Hepatocyte (in vitro differentiated cells): ENCODE measurements around the gene ZNF579.

Source experiments
- EZH2phosphoT487 ChIP-seq: fragments of 200-600 bp; sonication (generic); IDR thresholded peaks from one replicate; pipeline ENCODE4 v1.6.1; 2018; ENCODE audit warnings: antibody characterized with exemption, mild to moderate bottlenecking, low read depth, moderate library complexity; ENCODE audit not compliant: unreplicated experiment, severe bottlenecking
- TF ChIP-seq, protein P1 (sequence below): fragments of 200-600 bp; sonication (generic); IDR thresholded peaks from 2 replicates; pipeline ENCODE4 v1.5.1; 2016; ENCODE audit warnings: antibody characterized with exemption, mild to moderate bottlenecking; ENCODE audit not compliant: poor library complexity

- TF ChIP-seq EZH2phosphoT487: no peak
- TF ChIP-seq, protein P1, sequence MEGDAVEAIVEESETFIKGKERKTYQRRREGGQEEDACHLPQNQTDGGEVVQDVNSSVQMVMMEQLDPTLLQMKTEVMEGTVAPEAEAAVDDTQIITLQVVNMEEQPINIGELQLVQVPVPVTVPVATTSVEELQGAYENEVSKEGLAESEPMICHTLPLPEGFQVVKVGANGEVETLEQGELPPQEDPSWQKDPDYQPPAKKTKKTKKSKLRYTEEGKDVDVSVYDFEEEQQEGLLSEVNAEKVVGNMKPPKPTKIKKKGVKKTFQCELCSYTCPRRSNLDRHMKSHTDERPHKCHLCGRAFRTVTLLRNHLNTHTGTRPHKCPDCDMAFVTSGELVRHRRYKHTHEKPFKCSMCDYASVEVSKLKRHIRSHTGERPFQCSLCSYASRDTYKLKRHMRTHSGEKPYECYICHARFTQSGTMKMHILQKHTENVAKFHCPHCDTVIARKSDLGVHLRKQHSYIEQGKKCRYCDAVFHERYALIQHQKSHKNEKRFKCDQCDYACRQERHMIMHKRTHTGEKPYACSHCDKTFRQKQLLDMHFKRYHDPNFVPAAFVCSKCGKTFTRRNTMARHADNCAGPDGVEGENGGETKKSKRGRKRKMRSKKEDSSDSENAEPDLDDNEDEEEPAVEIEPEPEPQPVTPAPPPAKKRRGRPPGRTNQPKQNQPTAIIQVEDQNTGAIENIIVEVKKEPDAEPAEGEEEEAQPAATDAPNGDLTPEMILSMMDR: no peak
These were observed 44.3 kb upstream of the ZNF579 start for GRCh38 chr19:55625004-55625326.
